GM12878 (cell line): Measurements from ENCODE around the gene RADIL. TPM values are rescaled to one million over a fixed set of nuclear protein-coding genes. Genes with fewer than 3 reads are reported as not detected.

Experiments used
- ATAC-seq: fragments of 200-7000 bp; cut with Tn5 transposase; 3 replicates; pipeline ENCODE4 v1.9.1; 2020; ENCODE audit warnings: mild to moderate bottlenecking, moderate library complexity
- BruUV-seq: library from RNA; stranded (reverse); fragments of 400-500 nt; replicated peaks from 2 replicates; lab custom pipeline; 2021; lab: Mats Ljungman, UMichigan
- CTCF ChIA-PET: fragments of 300-600 bp; sonication (Branson Sonifier 250); formaldehyde crosslinking; extraction: SDS; loops from one replicate; lab custom pipeline; 2021; ENCODE audit warnings: inconsistent platforms; lab: Yijun Ruan, JAX
- POLR2A ChIA-PET: fragments of 350-600 bp; formaldehyde crosslinking; extraction: SDS; loops from one replicate; lab custom pipeline; 2021; ENCODE audit warnings: inconsistent platforms; lab: Charles Lee
- RAD21 ChIA-PET: fragments of 300-600 bp; sonication (Branson Sonifier 250); formaldehyde crosslinking; loops from one replicate; lab custom pipeline; 2023; ENCODE audit warnings: antibody characterized with exemption; ENCODE audit not compliant: unreplicated experiment; lab: Charles Lee
- SMC1A ChIA-PET: fragments of 300-600 bp; sonication (Branson Sonifier 250); formaldehyde crosslinking; loops from one replicate; lab custom pipeline; 2023; ENCODE audit not compliant: unreplicated experiment, uncharacterized antibody; lab: Charles Lee
- DNase-seq: peaks from one replicate; pipeline ENCODE4 v3.0.0-alpha.2; 2011; ENCODE audit warnings: low read depth, low spot score
- FAIRE-seq: peaks from 3 replicates; lab custom pipeline; 2011; peaks lifted over from hg19 to GRCh38; lab: Jason Lieb, UNC
- H2AFZ ChIP-seq: 2 replicates; pipeline ENCODE4 v1.6.0; 2011; ENCODE audit warnings: low read depth, low read length, control low read depth; ENCODE audit not compliant: control insufficient read depth
- H3K27ac ChIP-seq: 2 replicates; pipeline ENCODE4 v1.5.1; 2011; ENCODE audit warnings: control low read depth; ENCODE audit not compliant: control insufficient read depth, insufficient read depth
- H3K27me3 ChIP-seq, 2 experiments: replicated peaks in 1 of 2; 2 replicates each; pipeline versions ENCODE4 v1.6.0 to v1.6.1; 2011; ENCODE audit warnings: low read length in 1 of 2; ENCODE audit not compliant: control insufficient read depth in 2 of 2, insufficient read depth in 2 of 2
- H3K36me3 ChIP-seq, 2 experiments: 2 replicates each; pipeline ENCODE4 v1.5.1; 2011; ENCODE audit warnings: low read length in 1 of 2; ENCODE audit not compliant: control insufficient read depth in 2 of 2, insufficient read depth in 2 of 2
- H3K4me1 ChIP-seq: 2 replicates; pipeline ENCODE4 v1.6.1; 2011; ENCODE audit warnings: mild to moderate bottlenecking, low read length, moderate library complexity, mixed read lengths; ENCODE audit not compliant: control insufficient read depth, insufficient read depth
- H3K4me2 ChIP-seq: 2 replicates; pipeline ENCODE4 v1.6.0; 2011; ENCODE audit warnings: control low read depth; ENCODE audit not compliant: control insufficient read depth, insufficient read depth
- H3K4me3 ChIP-seq: fragments of 200-600 bp; sonication (generic); 2 replicates; pipeline ENCODE4 v1.5.1; 2016
- H3K79me2 ChIP-seq: 2 replicates; pipeline ENCODE4 v1.6.0; 2011; ENCODE audit warnings: low read length; ENCODE audit not compliant: control insufficient read depth, insufficient read depth
- H3K9ac ChIP-seq: 2 replicates; pipeline ENCODE4 v1.8.0; 2011; ENCODE audit warnings: low read length, control low read depth, mixed read lengths; ENCODE audit not compliant: control insufficient read depth, insufficient read depth
- H3K9me3 ChIP-seq: replicated peaks from 3 replicates; pipeline ENCODE4 v1.5.1; 2011; ENCODE audit warnings: mild to moderate bottlenecking, low read length; ENCODE audit not compliant: control insufficient read depth, insufficient read depth
- H4K20me1 ChIP-seq: 2 replicates; pipeline ENCODE4 v1.6.0; 2011; ENCODE audit not compliant: control insufficient read depth, insufficient read depth
- ATF2 ChIP-seq: IDR thresholded peaks from 2 replicates; pipeline ENCODE4 v1.6.1; 2012; ENCODE audit warnings: low read length, inconsistent platforms
- BCL3 ChIP-seq: IDR thresholded peaks from 2 replicates; pipeline ENCODE4 v1.6.1; 2011; ENCODE audit warnings: borderline replicate concordance, low read depth, mild to moderate bottlenecking, moderate library complexity, low read length; ENCODE audit not compliant: insufficient read depth, poor library complexity, severe bottlenecking
- BHLHE40 ChIP-seq, 2 experiments: fragments of 450-650 bp in 1 of 2; IDR thresholded peaks; 2 replicates each; pipeline ENCODE4 v1.6.1; 2011 to 2017; ENCODE audit warnings: low read depth in 2 of 2, borderline replicate concordance in 1 of 2, improper control_type of control experiment in 1 of 2, low read length in 1 of 2, mild to moderate bottlenecking in 1 of 2
- CHD1 ChIP-seq: IDR thresholded peaks from 2 replicates; pipeline ENCODE4 v1.6.1; 2012; ENCODE audit warnings: low read depth, low read length, improper control_type of control experiment
- E2F8 ChIP-seq: fragments of 450-650 bp; IDR thresholded peaks from 2 replicates; pipeline ENCODE4 v1.6.1; 2018; ENCODE audit warnings: mild to moderate bottlenecking, low read depth, moderate library complexity; ENCODE audit not compliant: partially characterized antibody
- NFYB ChIP-seq: IDR thresholded peaks from 2 replicates; pipeline ENCODE4 v1.6.1; 2011; ENCODE audit warnings: low read depth, mild to moderate bottlenecking, low read length, improper control_type of control experiment, moderate library complexity; ENCODE audit not compliant: insufficient read depth
- NR2C1 ChIP-seq: fragments of 450-650 bp; IDR thresholded peaks from 2 replicates; pipeline ENCODE4 v1.6.1; 2017; ENCODE audit warnings: antibody characterized with exemption, mild to moderate bottlenecking, moderate library complexity
- TCF12 ChIP-seq: IDR thresholded peaks from 2 replicates; pipeline ENCODE4 v1.6.1; 2011; ENCODE audit warnings: low read depth, mild to moderate bottlenecking, low read length
- WGBS: methylation state at CpG from one replicate; pipeline ENCODE4 v1.1.6; 2016; ENCODE audit warnings: low lambda C conversion rate; ENCODE audit not compliant: insufficient replicate concordance, insufficient coverage; ENCODE audit errors: missing lambda C conversion rate; 5-methylcytosine and 5-hydroxymethylcytosine counted together
- in situ Hi-C: fragments of 300-500 bp; cut with MboI; formaldehyde crosslinking; loops from 9 replicates; pipeline ENCODE4 v1.14.3; 2018; ENCODE audit warnings: mixed read lengths
- intact Hi-C: fragments of 100-400 bp; cut with micrococcal nuclease; formaldehyde crosslinking; loops from one replicate; pipeline ENCODE4 v1.14.2; 2022; ENCODE audit not compliant: unreplicated experiment
- polyA plus RNA-seq, 11 experiments: library from polyadenylated mRNA; depleted of rRNA in 4 of 11; unstranded in 6 of 11; stranded (reverse) in 5 of 11; fragments of >200 nt; fragmentation: Nextera tagmentation in 4 of 11; fragmentation: Illumina TruSeq in 1 of 11; extraction: Ambion mirVana in 4 of 11; extraction: Trizol in 1 of 11; gene quantifications; 1 replicate in 1 of 11; 2 replicates in 10 of 11; pipeline versions ENCODE4 v1.2.1 to v1.2.3, GENCODE V29; 2011 to 2016; ENCODE audit warnings: inconsistent platforms in 2 of 11, missing spikeins in 2 of 11, low read depth in 1 of 11
- total RNA-seq, 4 experiments: library from RNA; depleted of rRNA in 3 of 4; stranded (reverse); fragments of >200 nt in 3 of 4; fragmentation: Illumina TruSeq in 1 of 4; extraction: Trizol in 1 of 4; gene quantifications; 2 replicates each; pipeline versions ENCODE4 v1.2.1 to v1.2.3, GENCODE V29; 2013 to 2021

The RADIL gene
- total and polyA plus RNA-seq, 10 of the 15 experiments (the other 5 are each of a cell fraction or from before 2014, with no cell fraction given): 0.05 to 0.06 TPM; not detected in 8

- Histone ChIP-seq H3K4me2 (no peak overlapping the region), H3K9ac (no peak overlapping the region), H2AFZ (no peak overlapping the region), H3K4me3 (no peak overlapping the region), H3K36me3 (no peaks in the 10 kb centered on the region), H3K79me2 (no peaks in the 10 kb centered on the region), H3K27ac (no peak overlapping the region), H4K20me1 (no peaks in the 10 kb centered on the region), H3K27me3 (no peaks in the 10 kb centered on the region), H3K9me3 (no peaks in the 10 kb centered on the region), H3K4me1 (no peaks in the 10 kb centered on the region)
- no peak for DNase-seq
- in situ Hi-C loops: no loop called here
- ChIA-PET RAD21 (no interaction called here), POLR2A (no interaction called here), SMC1A (no interaction called here), CTCF (no interaction called here)
- 41% methylated on average over 17 of the region's 17 CpGs for WGBS
- intact Hi-C loops: no loop called here
- no peak for FAIRE-seq
- no peak; the same call in 2 of the 3 replicates for ATAC-seq
- BruUV-seq: no TSS peak
- TF ChIP-seq TCF12 (no peak), BHLHE40 (IDR thresholded peaks at IDR 0.05; ENCODE audit: borderline replicate concordance in 1 of 2, low read depth in 2 of 2, low read length in 1 of 2) (no peak), E2F8 (no peak), NR2C1 (no peak), BCL3 (no peak), ATF2 (no peak), CHD1 (no peak), NFYB (no peak)
Observed at GRCh38 chr7:4806983-4807597, 76.4 kb downstream of the RADIL start.
